Activated T-helper 2 cell treated with anti-CD3 and anti-CD28 coated beads, Interferon-gamma antibody, Interleukin-2, Interleukin-4, amounts not matched to agents 10 μg/mL and 5 μg/mL and 100 μg/mL, durations not matched to agents 14 hours and 24 hours and 36 hours (primary cell): ENCODE measurements around the gene SEMA5A. TPM values are rescaled to one million over a fixed set of nuclear protein-coding genes. Genes with fewer than 3 reads are reported as not detected.
A peak's percentile ranks its signal among the peaks of the same experiment; 100 is the strongest.
"Not testable (repeated sequence)": the region's sequence is repeated elsewhere in the genome, so short reads cannot be mapped to it uniquely, and the experiment has no call there.

Experiments used
- DNase-seq: peaks from one replicate; pipeline ENCODE4 v3.0.0; 2021; ENCODE audit warnings: low spot score
- H3K27ac Mint-ChIP-seq: one replicate; pipeline ENCODE4 v1.8.0; 2021; ENCODE audit warnings: mixed read lengths
- H3K27me3 Mint-ChIP-seq: one replicate; pipeline ENCODE4 v1.8.0; 2021; ENCODE audit warnings: low read depth, mixed read lengths
- H3K36me3 Mint-ChIP-seq: one replicate; pipeline ENCODE4 v1.8.0; 2021; ENCODE audit warnings: low read depth, mixed read lengths
- H3K4me1 Mint-ChIP-seq: one replicate; pipeline ENCODE4 v1.8.0; 2021; ENCODE audit warnings: low read depth, mixed read lengths
- H3K4me3 Mint-ChIP-seq: one replicate; pipeline ENCODE4 v1.8.0; 2021; ENCODE audit warnings: low read depth, mild to moderate bottlenecking, moderate library complexity, mixed read lengths
- H3K9me3 Mint-ChIP-seq: one replicate; pipeline ENCODE4 v1.8.0; 2021; ENCODE audit warnings: mixed read lengths
- intact Hi-C: fragments of 100-400 bp; cut with micrococcal nuclease; formaldehyde crosslinking; loops from one replicate; pipeline ENCODE4 v1.15.1; 2023
- total RNA-seq: library from RNA; stranded (reverse); gene quantifications from 2 replicates; pipeline ENCODE4 v1.2.3, GENCODE V29; 2022

SEMA5A gene
- total RNA-seq, 1 donor from 2014 or later: 0.27 TPM

GRCh38 chr5:9363026-9363425, 182.8 kb downstream of the SEMA5A start:
- Mint-ChIP-seq H3K4me3 (no peak overlapping the region), H3K27ac (no peak overlapping the region), H3K4me1 (peaks cover 14% of the 10 kb centered on the region), H3K36me3 (no peaks in the 10 kb centered on the region), H3K27me3 (no peaks in the 10 kb centered on the region), H3K9me3 (no peaks in the 10 kb centered on the region)
- intact Hi-C loops: loop anchor here (2.0 kb wide), 1 partner anchor 182 kb away; no protein-coding TSS in a partner anchor
- DNase-seq: no peak

GRCh38 chr5:9362600-9362999, 183.3 kb downstream of the SEMA5A start:
- Mint-ChIP-seq H3K9me3 (no peaks in the 10 kb centered on the region), H3K27me3 (no peaks in the 10 kb centered on the region), H3K27ac (no peak overlapping the region), H3K36me3 (no peaks in the 10 kb centered on the region), H3K4me3 (no peak overlapping the region), H3K4me1 (peaks cover 14% of the 10 kb centered on the region)
- intact Hi-C loops: loop anchor here (2.0 kb wide), 1 partner anchor 182 kb away; no protein-coding TSS in a partner anchor
- no peak for DNase-seq

GRCh38 chr5:9361835-9362234, 184.0 kb downstream of the SEMA5A start:
- DNase-seq: peak; percentile 20
- Mint-ChIP-seq H3K27me3 (no peaks in the 10 kb centered on the region), H3K36me3 (no peaks in the 10 kb centered on the region), H3K27ac (no peak overlapping the region), H3K4me1 (peaks cover 14% of the 10 kb centered on the region), H3K4me3 (no peak overlapping the region), H3K9me3 (no peaks in the 10 kb centered on the region)
- intact Hi-C loops: loop anchor here (2.0 kb wide), 1 partner anchor 183 kb away; no protein-coding TSS in a partner anchor

GRCh38 chr5:9358961-9359685, 186.8 kb downstream of the SEMA5A start:
- no peak overlapping the region for H3K27ac Mint-ChIP-seq
- H3K27me3 Mint-ChIP-seq: no peaks in the 10 kb centered on the region
- H3K9me3 Mint-ChIP-seq: peaks cover 5% of the 10 kb centered on the region
- no peaks in the 10 kb centered on the region for H3K36me3 Mint-ChIP-seq
- intact Hi-C loops: no loop called here
- H3K4me1 Mint-ChIP-seq: peaks cover 14% of the 10 kb centered on the region
- DNase-seq: no peak
- H3K4me3 Mint-ChIP-seq: no peak overlapping the region

- Mint-ChIP-seq H3K27ac (no peak overlapping the region), H3K4me1 (no peaks in the 10 kb centered on the region), H3K4me3 (no peak overlapping the region), H3K36me3 (no peaks in the 10 kb centered on the region), H3K27me3 (no peaks in the 10 kb centered on the region), H3K9me3 (peaks cover 5% of the 10 kb centered on the region)
- intact Hi-C loops: no loop called here
- DNase-seq: no peak
These were observed 189.5 kb downstream of the SEMA5A start for GRCh38 chr5:9356351-9356825.

GRCh38 chr5:9354336-9355081, 191.4 kb downstream of the SEMA5A start:
- Mint-ChIP-seq H3K27ac (no peak overlapping the region), H3K4me1 (no peaks in the 10 kb centered on the region), H3K4me3 (no peak overlapping the region), H3K9me3 (peaks cover 5% of the 10 kb centered on the region), H3K36me3 (no peaks in the 10 kb centered on the region), H3K27me3 (no peaks in the 10 kb centered on the region)
- no peak for DNase-seq
- intact Hi-C loops: no loop called here

GRCh38 chr5:9353048-9353447, 192.8 kb downstream of the SEMA5A start:
- H3K27ac Mint-ChIP-seq, H3K27me3 Mint-ChIP-seq, DNase-seq, H3K36me3 Mint-ChIP-seq, H3K4me3 Mint-ChIP-seq, H3K9me3 Mint-ChIP-seq, H3K4me1 Mint-ChIP-seq, intact Hi-C loops: not testable (repeated sequence)

- H3K36me3 Mint-ChIP-seq: no peaks in the 10 kb centered on the region
- H3K27ac Mint-ChIP-seq: no peak overlapping the region
- no peaks in the 10 kb centered on the region for H3K27me3 Mint-ChIP-seq
- intact Hi-C loops: no loop called here
- H3K4me3 Mint-ChIP-seq: no peak overlapping the region
- no peak for DNase-seq
- peaks cover 5% of the 10 kb centered on the region for H3K9me3 Mint-ChIP-seq
- no peaks in the 10 kb centered on the region for H3K4me1 Mint-ChIP-seq
These were observed 194.3 kb downstream of the SEMA5A start for GRCh38 chr5:9351546-9351945.

- Mint-ChIP-seq H3K36me3 (no peaks in the 10 kb centered on the region), H3K27me3 (no peaks in the 10 kb centered on the region), H3K4me1 (no peaks in the 10 kb centered on the region), H3K27ac (no peak overlapping the region), H3K9me3 (peaks cover 3% of the 10 kb centered on the region), H3K4me3 (no peak overlapping the region)
- DNase-seq: no peak
- intact Hi-C loops: no loop called here
These were observed 195.5 kb downstream of the SEMA5A start for GRCh38 chr5:9350301-9350797.

GRCh38 chr5:9348401-9348996, 197.4 kb downstream of the SEMA5A start:
- intact Hi-C loops: no loop called here
- DNase-seq: no peak
- Mint-ChIP-seq H3K36me3 (no peaks in the 10 kb centered on the region), H3K4me1 (no peaks in the 10 kb centered on the region), H3K9me3 (peaks cover 3% of the 10 kb centered on the region), H3K4me3 (no peak overlapping the region), H3K27me3 (no peaks in the 10 kb centered on the region), H3K27ac (no peak overlapping the region)

- H3K4me3 Mint-ChIP-seq: no peak overlapping the region
- H3K27ac Mint-ChIP-seq: no peak overlapping the region
- no peaks in the 10 kb centered on the region for H3K27me3 Mint-ChIP-seq
- no peak for DNase-seq
- no peaks in the 10 kb centered on the region for H3K4me1 Mint-ChIP-seq
- H3K36me3 Mint-ChIP-seq: no peaks in the 10 kb centered on the region
- intact Hi-C loops: no loop called here
- H3K9me3 Mint-ChIP-seq: peaks cover 3% of the 10 kb centered on the region
These were observed 198.2 kb downstream of the SEMA5A start for GRCh38 chr5:9347541-9348295.

- no peak overlapping the region for H3K27ac Mint-ChIP-seq
- no peaks in the 10 kb centered on the region for H3K4me1 Mint-ChIP-seq
- H3K27me3 Mint-ChIP-seq: no peaks in the 10 kb centered on the region
- H3K9me3 Mint-ChIP-seq: peaks cover 3% of the 10 kb centered on the region
- H3K36me3 Mint-ChIP-seq: no peaks in the 10 kb centered on the region
- no peak overlapping the region for H3K4me3 Mint-ChIP-seq
- intact Hi-C loops: no loop called here
- no peak for DNase-seq
These were observed 198.8 kb downstream of the SEMA5A start for GRCh38 chr5:9347032-9347431.
